Ectodermal cell (in vitro differentiated cells): Measurements from ENCODE around the gene MYO1G.

Experiments
- H3K27ac ChIP-seq: 2 replicates; pipeline ENCODE4 v1.7.0; 2013; ENCODE audit warnings: mild to moderate bottlenecking, low read depth, low read length; ENCODE audit not compliant: insufficient read depth, poor library complexity, severe bottlenecking
- H3K27me3 ChIP-seq: 2 replicates; pipeline ENCODE4 v1.7.0; 2013; ENCODE audit warnings: mild to moderate bottlenecking, low read length; ENCODE audit not compliant: insufficient read depth, control insufficient read depth, poor library complexity, severe bottlenecking
- H3K36me3 ChIP-seq: one replicate; pipeline ENCODE4 v1.7.0; 2013; ENCODE audit warnings: low read length; ENCODE audit not compliant: control insufficient read depth, insufficient read depth
- H3K4me1 ChIP-seq: one replicate; pipeline ENCODE4 v1.7.0; 2013; ENCODE audit warnings: low read length; ENCODE audit not compliant: control insufficient read depth, insufficient read depth
- H3K4me3 ChIP-seq: 2 replicates; pipeline ENCODE4 v1.7.0; 2013; ENCODE audit warnings: low read depth, low read length, control low read depth; ENCODE audit not compliant: insufficient read depth
- H3K9me3 ChIP-seq: 2 replicates; pipeline ENCODE4 v1.7.0; 2013; ENCODE audit warnings: mild to moderate bottlenecking, low read length, moderate library complexity; ENCODE audit not compliant: control insufficient read depth
- WGBS, 2 experiments: methylation state at CpG; one replicate each; pipeline ENCODE4 v1.1.7; 2013; ENCODE audit warnings: missing lambda C conversion rate in 2 of 2; 5-methylcytosine and 5-hydroxymethylcytosine counted together

The MYO1G gene

GRCh38 chr7:44965937-44966730, 12.7 kb downstream of the MYO1G start:
- Histone ChIP-seq H3K27me3 (peaks cover 31% of the 10 kb centered on the region), H3K4me3 (no peak overlapping the region), H3K27ac (no peak overlapping the region), H3K9me3 (no peaks in the 10 kb centered on the region), H3K4me1 (peaks cover 8% of the 10 kb centered on the region), H3K36me3 (no peaks in the 10 kb centered on the region)
- WGBS, 2 experiments, result 93% methylated on average over 18 of the region's 18 CpGs

GRCh38 chr7:44965441-44965903, 13.3 kb downstream of the MYO1G start:
- Histone ChIP-seq H3K9me3 (no peaks in the 10 kb centered on the region), H3K4me1 (peaks cover 8% of the 10 kb centered on the region), H3K36me3 (no peaks in the 10 kb centered on the region), H3K27ac (no peak overlapping the region), H3K4me3 (no peak overlapping the region), H3K27me3 (peaks cover 31% of the 10 kb centered on the region)
- 92 to 93% methylated on average over 16 of the region's 16 CpGs for WGBS, 2 experiments

- H3K9me3 ChIP-seq, result no peaks in the 10 kb centered on the region
- H3K36me3 ChIP-seq, result no peaks in the 10 kb centered on the region
- H3K27me3 ChIP-seq, result peaks cover 32% of the 10 kb centered on the region
- 91 to 92% methylated on average over 13 of the region's 13 CpGs for WGBS, 2 experiments
- H3K4me1 ChIP-seq, result peaks cover 8% of the 10 kb centered on the region
- H3K4me3 ChIP-seq, result no peak overlapping the region
- H3K27ac ChIP-seq, result no peak overlapping the region
Observed at GRCh38 chr7:44964831-44965440, 13.9 kb downstream of the MYO1G start.

- Histone ChIP-seq H3K27me3 (peaks cover 37% of the 10 kb centered on the region), H3K4me3 (no peak overlapping the region), H3K36me3 (no peaks in the 10 kb centered on the region), H3K4me1 (peaks cover 8% of the 10 kb centered on the region), H3K27ac (no peak overlapping the region), H3K9me3 (no peaks in the 10 kb centered on the region)
- WGBS, 2 experiments, result 73 to 78% methylated on average over 7 of the region's 7 CpGs
Observed at GRCh38 chr7:44964384-44964830, 14.4 kb downstream of the MYO1G start.

- 92 to 94% methylated on average over 24 of the region's 24 CpGs for WGBS, 2 experiments
- no peaks in the 10 kb centered on the region for H3K36me3 ChIP-seq
- H3K4me3 ChIP-seq, result no peak overlapping the region
Observed at GRCh38 chr7:44963364-44964290, 15.2 kb downstream of the MYO1G start.

GRCh38 chr7:44962483-44963251, 16.1 kb downstream of the MYO1G start:
- peak overlapping the region; percentile 32 for H3K4me3 ChIP-seq
- no peaks in the 10 kb centered on the region for H3K9me3 ChIP-seq
- peaks cover 37% of the 10 kb centered on the region for H3K27me3 ChIP-seq
- no peaks in the 10 kb centered on the region for H3K36me3 ChIP-seq
- H3K27ac ChIP-seq, result no peak overlapping the region
- peaks cover 8% of the 10 kb centered on the region for H3K4me1 ChIP-seq
- WGBS, 2 experiments, result 11 to 12% methylated on average over 76 of the region's 76 CpGs

More at GRCh38 chr7:44963364-44964290, 15.2 kb downstream of the MYO1G start:
- Histone ChIP-seq H3K27me3 (peaks cover 37% of the 10 kb centered on the region), H3K9me3 (no peaks in the 10 kb centered on the region), H3K27ac (no peak overlapping the region), H3K4me1 (peaks cover 8% of the 10 kb centered on the region)

- Histone ChIP-seq H3K36me3 (no peaks in the 10 kb centered on the region), H3K4me1 (peaks cover 8% of the 10 kb centered on the region), H3K4me3 (peak overlapping the region; percentile 32), H3K27me3 (peaks cover 37% of the 10 kb centered on the region), H3K27ac (no peak overlapping the region), H3K9me3 (no peaks in the 10 kb centered on the region)
- whole genome bisulfite sequencing, 2 experiments, result 75 to 76% methylated on average over 16 of the region's 16 CpGs
Observed at GRCh38 chr7:44961844-44962482, 16.9 kb downstream of the MYO1G start.

- H3K4me3 ChIP-seq, result no peak overlapping the region
- peaks cover 37% of the 10 kb centered on the region for H3K27me3 ChIP-seq
- no peak overlapping the region for H3K27ac ChIP-seq
- no peaks in the 10 kb centered on the region for H3K36me3 ChIP-seq
- 77 to 79% methylated on average over 4 of the region's 4 CpGs for WGBS, 2 experiments
- peaks cover 8% of the 10 kb centered on the region for H3K4me1 ChIP-seq
- no peaks in the 10 kb centered on the region for H3K9me3 ChIP-seq
Observed at GRCh38 chr7:44960011-44960580, 18.7 kb downstream of the MYO1G start.

- H3K36me3 ChIP-seq, result no peaks in the 10 kb centered on the region
- peaks cover 37% of the 10 kb centered on the region for H3K27me3 ChIP-seq
- 73 to 79% methylated on average over 8 of the region's 8 CpGs for WGBS, 2 experiments
- H3K4me1 ChIP-seq, result peaks cover 8% of the 10 kb centered on the region
- H3K27ac ChIP-seq, result no peak overlapping the region
- H3K4me3 ChIP-seq, result no peak overlapping the region
- no peaks in the 10 kb centered on the region for H3K9me3 ChIP-seq
Observed at GRCh38 chr7:44959433-44959951, 19.3 kb downstream of the MYO1G start.
